Erythroblast (primary cell): ENCODE measurements around the gene MED28.
A peak's percentile ranks its signal among the peaks of the same experiment; 100 is the strongest.

Source experiments
- DNase-seq, 2 experiments: peaks; one replicate each; lab custom pipeline; 2025; lab: John Stamatoyannopoulos, UW
- GATA1 ChIP-seq: IDR thresholded peaks from 2 replicates; pipeline ENCODE4 v1.6.1; 2011; ENCODE audit warnings: low read depth, mild to moderate bottlenecking, control low read depth, low read length, moderate library complexity
- POLR2A ChIP-seq: IDR thresholded peaks from 2 replicates; pipeline ENCODE4 v1.6.1; 2011; ENCODE audit warnings: mild to moderate bottlenecking, low read length

The MED28 gene

DNA sequence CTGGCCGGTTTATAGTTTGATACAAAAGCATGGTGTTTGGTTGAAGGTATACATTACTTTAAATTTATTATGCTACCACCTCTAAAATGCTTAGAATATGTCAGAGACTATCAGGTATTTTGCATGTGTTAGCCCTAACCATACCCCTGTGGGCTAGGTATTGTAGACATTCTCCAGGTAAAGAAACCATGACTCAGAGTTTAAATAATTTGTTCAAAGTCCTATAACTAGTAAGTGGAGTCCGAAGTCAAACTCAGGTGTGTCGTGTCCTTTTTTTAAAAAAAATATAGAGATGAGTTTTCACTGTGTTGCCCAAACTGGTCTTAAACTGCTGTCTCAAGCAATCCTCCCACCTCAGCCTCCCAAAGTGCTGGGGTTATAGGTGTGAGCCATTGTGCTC lies 25.1 kb upstream of the MED28 start:
- TF ChIP-seq GATA1 (no peak), POLR2A (no peak)
- no peak for DNase-seq

DNA sequence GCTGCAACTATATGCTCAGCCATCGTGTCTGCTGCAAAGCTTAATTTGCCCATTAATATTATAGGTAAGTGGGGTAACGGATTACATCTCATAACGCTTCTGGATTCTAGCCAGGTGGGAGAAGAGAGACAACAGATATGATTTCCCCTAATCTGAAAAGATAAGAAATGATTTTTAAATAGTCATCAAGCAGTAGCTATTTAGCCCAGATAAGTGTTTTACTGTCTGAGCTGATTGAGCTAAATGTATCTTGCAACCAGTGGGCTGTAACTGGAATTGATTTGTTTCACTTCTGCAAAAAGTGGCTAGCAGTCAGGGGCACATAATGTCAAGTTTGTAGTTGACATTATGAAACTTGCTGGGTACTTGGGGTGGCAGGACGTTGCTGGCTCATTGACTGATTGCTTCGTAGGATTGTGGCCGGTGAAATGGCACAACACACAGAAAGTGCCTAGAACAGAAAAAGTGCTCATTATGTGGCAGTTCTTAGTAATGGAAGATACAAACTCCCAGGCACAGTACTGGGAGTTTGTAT lies 18.9 kb upstream of the MED28 start:
- TF ChIP-seq POLR2A (no peak), GATA1 (no peak)
- DNase-seq = no peak

GRCh38 chr4:17597517-17597916 lies 16.9 kb upstream of the MED28 start:
- DNase-seq = peak in 1 of 2 experiments; percentile 42
- no peak for TF ChIP-seq POLR2A
- TF ChIP-seq GATA1 = no peak

GRCh38 chr4:17599826-17600225 lies 14.6 kb upstream of the MED28 start:
- DNase-seq = no peak
- TF ChIP-seq POLR2A = no peak

- no peak for TF ChIP-seq POLR2A
- no peak for DNase-seq
These were observed 9.2 kb upstream of the MED28 start for GRCh38 chr4:17605236-17605635.

GRCh38 chr4:17613761-17614415 lies 553 bp upstream of the MED28 start:
- TF ChIP-seq POLR2A (no peak), GATA1 (no peak)
- DNase-seq = peak in 1 of 2 experiments; percentile 79

DNA sequence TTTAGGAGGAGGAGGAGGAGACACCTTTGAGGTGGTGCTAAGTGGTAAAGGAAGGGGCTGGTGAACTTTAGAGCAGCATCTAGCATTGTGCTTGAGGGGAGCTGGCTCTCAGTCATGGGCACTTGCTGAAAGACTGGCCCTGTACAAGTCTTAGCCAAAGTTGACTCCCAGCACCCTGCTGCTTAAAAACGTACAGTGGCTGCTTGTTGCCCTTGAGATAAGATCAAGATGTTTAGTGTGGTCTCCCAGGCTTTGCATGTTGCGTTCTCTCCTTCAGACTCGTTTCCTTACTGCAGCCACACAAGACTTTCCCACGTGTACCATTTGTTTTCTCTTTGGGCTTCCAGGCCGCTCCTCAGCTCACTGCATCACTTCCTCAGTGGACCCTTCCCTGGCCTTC lies 1.8 kb downstream of the MED28 start:
- TF ChIP-seq GATA1 (no peak), POLR2A (no peak)
- peak; percentile 10 to 36 for DNase-seq

DNA sequence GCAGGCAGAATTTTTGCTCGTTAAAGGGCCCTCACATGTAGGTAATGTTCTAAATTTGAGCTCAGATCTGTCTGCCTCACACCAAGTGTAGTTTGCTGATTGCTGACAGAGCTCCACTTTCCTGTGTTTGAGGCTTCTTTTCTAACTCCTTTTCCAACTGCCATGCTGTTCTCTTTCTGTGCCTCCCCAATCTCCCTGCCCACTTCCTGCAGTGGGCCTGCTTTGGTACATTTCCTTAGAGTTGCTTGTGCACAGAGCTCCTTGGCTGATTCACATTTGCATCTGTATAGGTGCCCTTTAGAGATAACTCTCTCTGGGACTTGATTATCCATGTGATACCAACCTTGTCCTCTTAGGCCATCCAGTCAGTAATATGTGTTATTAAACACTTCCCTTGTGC lies 4.5 kb downstream of the MED28 start:
- TF ChIP-seq POLR2A (no peak), GATA1 (no peak)
- no peak for DNase-seq

DNA sequence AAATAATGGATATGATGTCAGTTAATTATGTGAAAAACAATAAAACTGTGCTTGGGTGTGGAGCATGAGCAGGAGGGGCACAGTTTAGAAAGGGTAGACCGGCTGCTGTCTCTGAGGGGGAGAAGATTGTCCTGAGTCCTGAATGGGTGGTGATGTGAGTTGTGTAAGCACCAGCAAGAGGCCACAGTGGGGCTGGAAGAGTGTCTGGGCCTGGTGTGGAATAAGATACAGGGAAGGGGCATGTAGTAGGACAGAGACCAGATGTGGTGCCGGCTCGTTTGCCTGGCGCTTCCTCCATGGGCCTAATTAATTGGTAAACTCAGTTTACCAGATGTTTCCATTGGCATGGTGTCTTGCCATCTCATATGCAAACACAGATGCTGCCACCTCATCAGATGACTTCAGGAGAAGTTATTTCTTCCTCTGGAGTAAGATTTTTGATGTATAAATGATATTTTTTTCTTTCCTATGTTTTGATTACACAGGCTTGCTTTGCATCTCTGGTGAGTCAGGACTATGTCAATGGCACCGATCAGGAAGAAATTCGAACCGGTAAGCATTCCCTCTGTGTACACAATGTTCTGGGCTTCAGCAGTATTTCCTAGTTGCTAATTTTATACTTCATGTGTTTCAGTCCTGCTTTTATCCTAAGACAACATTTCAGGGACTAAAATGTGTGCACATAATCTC lies 5.1 kb downstream of the MED28 start:
- no peak for DNase-seq
- TF ChIP-seq POLR2A (no peak), GATA1 (no peak)

- no peak for DNase-seq
- TF ChIP-seq POLR2A (no peak), GATA1 (no peak)
These were observed 9.1 kb downstream of the MED28 start for GRCh38 chr4:17623451-17624001.

- DNase-seq = no peak
- TF ChIP-seq GATA1 (no peak), POLR2A (no peak)
These were observed 10.4 kb downstream of the MED28 start for GRCh38 chr4:17624821-17625220.

DNA sequence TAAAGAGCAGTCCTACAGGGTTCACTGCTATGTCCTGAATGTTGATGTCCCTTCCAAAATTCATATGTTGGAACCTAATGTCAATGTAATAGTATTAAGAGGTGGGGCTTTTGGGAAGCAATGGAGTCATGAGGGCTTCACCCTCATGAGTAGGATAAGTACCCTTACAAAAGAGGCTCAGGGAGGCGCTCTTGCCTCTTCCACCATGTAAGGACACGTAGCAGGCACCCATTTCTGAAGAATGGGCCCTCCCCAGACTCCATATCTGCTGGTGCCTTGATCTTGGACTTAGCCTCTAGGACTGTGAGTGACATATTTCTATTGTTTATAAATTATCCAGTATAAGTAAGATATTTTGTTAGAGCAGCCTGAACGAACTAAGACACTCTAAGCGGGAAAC lies 15.8 kb downstream of the MED28 start:
- no peak for DNase-seq
- TF ChIP-seq POLR2A (no peak), GATA1 (no peak)

- no peak for TF ChIP-seq GATA1
- TF ChIP-seq POLR2A = no peak
- DNase-seq = no peak
These were observed 19.2 kb downstream of the MED28 start for GRCh38 chr4:17633600-17633999.

- DNase-seq = no peak
These were observed 20.6 kb downstream of the MED28 start for GRCh38 chr4:17635056-17635455.

More at GRCh38 chr4:17635056-17635455, 20.6 kb downstream of the MED28 start:
- TF ChIP-seq GATA1 (no peak), POLR2A (no peak)
